K562 (cell line): ENCODE measurements around the gene ZNF213. TPM values are rescaled to one million over a fixed set of nuclear protein-coding genes. Genes with fewer than 3 reads are reported as not detected.

ENCODE experiments used
- ATF1 ChIP-seq, 2 experiments: fragments of 450-650 bp in 1 of 2; IDR thresholded peaks; 2 replicates each; pipeline ENCODE4 v1.6.1; 2016; ENCODE audit warnings: missing compliant biosample characterization in 1 of 2, missing genetic modification characterization in 1 of 2
- BACH1 ChIP-seq: fragments of 200-800 bp; sonication (Bioruptor generic); IDR thresholded peaks from 2 replicates; pipeline ENCODE4 v1.6.1; 2016; ENCODE audit warnings: missing genetic modification characterization, missing compliant biosample characterization
- DIDO1 ChIP-seq: fragments of 450-650 bp; IDR thresholded peaks from 2 replicates; pipeline ENCODE4 v1.6.1; 2016; ENCODE audit warnings: low read depth, missing biosample characterization, missing genetic modification characterization
- HES1 ChIP-seq: fragments of 450-650 bp; IDR thresholded peaks from 2 replicates; pipeline ENCODE4 v1.6.1; 2016; ENCODE audit warnings: low read depth, mild to moderate bottlenecking, moderate library complexity
- HNRNPK ChIP-seq: fragments of 200-400 bp; formaldehyde crosslinking; IDR thresholded peaks from one replicate; pipeline ENCODE4 v1.6.1; 2018; ENCODE audit warnings: mild to moderate bottlenecking, low read depth, low read length; ENCODE audit not compliant: poor library complexity, severe bottlenecking
- MAFG ChIP-seq: fragments of 450-650 bp; conservative IDR thresholded peaks from 2 replicates; pipeline ENCODE4 v1.6.1; 2016; ENCODE audit warnings: missing genetic modification characterization, missing compliant biosample characterization
- POLR3A ChIP-seq: IDR thresholded peaks from 2 replicates; pipeline ENCODE4 v1.6.1; 2011; ENCODE audit warnings: borderline replicate concordance, mild to moderate bottlenecking, moderate library complexity; ENCODE audit not compliant: insufficient read length, insufficient read depth; ENCODE audit errors: extremely low read depth
- RREB1 ChIP-seq: fragments of 250-450 bp; sonication (Bioruptor Pico); IDR thresholded peaks from 2 replicates; pipeline ENCODE4 v1.4.0; 2020
- SOX6 ChIP-seq: fragments of 450-650 bp; IDR thresholded peaks from 2 replicates; pipeline ENCODE4 v1.6.1; 2014; ENCODE audit warnings: mild to moderate bottlenecking
- SP1 ChIP-seq: sonication (generic); formaldehyde crosslinking; IDR thresholded peaks from 2 replicates; pipeline ENCODE4 v1.8.1; 2022; ENCODE audit warnings: mild to moderate bottlenecking, missing genetic modification reagents
- SREBF2 ChIP-seq: sonication (generic); formaldehyde crosslinking; IDR thresholded peaks from 2 replicates; pipeline ENCODE4 v1.4.0; 2020; ENCODE audit warnings: mild to moderate bottlenecking, missing genetic modification reagents
- SRSF9 ChIP-seq: fragments of 200-400 bp; formaldehyde crosslinking; IDR thresholded peaks from 2 replicates; pipeline ENCODE4 v1.6.1; 2017; ENCODE audit warnings: low read depth, low read length, borderline replicate concordance
- ZNF696 ChIP-seq: fragments of 250-450 bp; sonication (Bioruptor Pico); conservative IDR thresholded peaks from 2 replicates; pipeline ENCODE4 v1.4.0; 2020; ENCODE audit warnings: mild to moderate bottlenecking, moderate library complexity
- polyA plus RNA-seq, 8 experiments: library from polyadenylated mRNA; depleted of rRNA in 4 of 8; stranded (reverse) in 5 of 8; unstranded in 3 of 8; fragments of >200 nt; fragmentation: Nextera tagmentation in 2 of 8; fragmentation: Illumina TruSeq in 1 of 8; extraction: Ambion mirVana in 2 of 8; extraction: Trizol in 1 of 8; gene quantifications; 2 replicates each; pipeline versions ENCODE4 v1.2.1 to v1.2.3, GENCODE V29; 2011 to 2014; ENCODE audit warnings: inconsistent platforms in 1 of 8, missing spikeins in 1 of 8
- total RNA-seq, 7 experiments: library from RNA; depleted of rRNA in 6 of 7; stranded (reverse); fragments of >200 nt in 6 of 7; fragmentation: Illumina TruSeq in 2 of 7; extraction: Trizol in 2 of 7; gene quantifications; 2 replicates each; pipeline versions ENCODE4 v1.2.1 to v1.2.3, GENCODE V29; 2011 to 2021; ENCODE audit warnings: low replicate concordance in 1 of 7
- TF ChIP-seq, protein P1 (sequence below): IDR thresholded peaks from 2 replicates; pipeline ENCODE4 v1.6.1; 2011; ENCODE audit not compliant: insufficient read length; ENCODE audit errors: extremely low read depth
- TF ChIP-seq, protein P2 (sequence below), 3 experiments: fragments of 200-800 bp in 1 of 3; fragments of 250-450 bp in 1 of 3; fragments of 450-650 bp in 1 of 3; sonication (Bioruptor Pico) in 1 of 3; sonication (Bioruptor generic) in 1 of 3; formaldehyde crosslinking in 1 of 3; IDR thresholded peaks; 2 replicates each; pipeline versions ENCODE4 v1.6.1 to v1.8.0; 2016 to 2022; ENCODE audit warnings: mild to moderate bottlenecking in 2 of 3, missing genetic modification characterization in 2 of 3, missing compliant biosample characterization in 1 of 3, moderate library complexity in 1 of 3

ZNF213 gene
- total and polyA plus RNA-seq, 9 of the 15 experiments (the other 6 are each of a cell fraction or from before 2014, with no cell fraction given): 0.49 to 10.0 (median 1.8) TPM

- TF ChIP-seq MAFG (tag) (no peak), ZNF696 (CRISPR knock-in tag) (no peak), DIDO1 (tag) (no peak), SREBF2 (CRISPR knock-in tag) (no peak), HNRNPK (no peak), SP1 (CRISPR knock-in tag) (no peak), SOX6 (no peak), POLR3A (peak; percentile 84), RREB1 (CRISPR knock-in tag) (no peak), HES1 (no peak), SRSF9 (no peak), BACH1 (tag) (no peak), ATF1 (CRISPR knock-in tag; IDR thresholded peaks at IDR 0.05) (0 out of 2 replicates have a peak, but pooled peaks have one; percentile 30), ATF1 (tag; IDR thresholded peaks at IDR 0.05) (peak; percentile 76)
- TF ChIP-seq, protein P1, sequence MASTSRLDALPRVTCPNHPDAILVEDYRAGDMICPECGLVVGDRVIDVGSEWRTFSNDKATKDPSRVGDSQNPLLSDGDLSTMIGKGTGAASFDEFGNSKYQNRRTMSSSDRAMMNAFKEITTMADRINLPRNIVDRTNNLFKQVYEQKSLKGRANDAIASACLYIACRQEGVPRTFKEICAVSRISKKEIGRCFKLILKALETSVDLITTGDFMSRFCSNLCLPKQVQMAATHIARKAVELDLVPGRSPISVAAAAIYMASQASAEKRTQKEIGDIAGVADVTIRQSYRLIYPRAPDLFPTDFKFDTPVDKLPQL: no peak
- TF ChIP-seq, protein P2, sequence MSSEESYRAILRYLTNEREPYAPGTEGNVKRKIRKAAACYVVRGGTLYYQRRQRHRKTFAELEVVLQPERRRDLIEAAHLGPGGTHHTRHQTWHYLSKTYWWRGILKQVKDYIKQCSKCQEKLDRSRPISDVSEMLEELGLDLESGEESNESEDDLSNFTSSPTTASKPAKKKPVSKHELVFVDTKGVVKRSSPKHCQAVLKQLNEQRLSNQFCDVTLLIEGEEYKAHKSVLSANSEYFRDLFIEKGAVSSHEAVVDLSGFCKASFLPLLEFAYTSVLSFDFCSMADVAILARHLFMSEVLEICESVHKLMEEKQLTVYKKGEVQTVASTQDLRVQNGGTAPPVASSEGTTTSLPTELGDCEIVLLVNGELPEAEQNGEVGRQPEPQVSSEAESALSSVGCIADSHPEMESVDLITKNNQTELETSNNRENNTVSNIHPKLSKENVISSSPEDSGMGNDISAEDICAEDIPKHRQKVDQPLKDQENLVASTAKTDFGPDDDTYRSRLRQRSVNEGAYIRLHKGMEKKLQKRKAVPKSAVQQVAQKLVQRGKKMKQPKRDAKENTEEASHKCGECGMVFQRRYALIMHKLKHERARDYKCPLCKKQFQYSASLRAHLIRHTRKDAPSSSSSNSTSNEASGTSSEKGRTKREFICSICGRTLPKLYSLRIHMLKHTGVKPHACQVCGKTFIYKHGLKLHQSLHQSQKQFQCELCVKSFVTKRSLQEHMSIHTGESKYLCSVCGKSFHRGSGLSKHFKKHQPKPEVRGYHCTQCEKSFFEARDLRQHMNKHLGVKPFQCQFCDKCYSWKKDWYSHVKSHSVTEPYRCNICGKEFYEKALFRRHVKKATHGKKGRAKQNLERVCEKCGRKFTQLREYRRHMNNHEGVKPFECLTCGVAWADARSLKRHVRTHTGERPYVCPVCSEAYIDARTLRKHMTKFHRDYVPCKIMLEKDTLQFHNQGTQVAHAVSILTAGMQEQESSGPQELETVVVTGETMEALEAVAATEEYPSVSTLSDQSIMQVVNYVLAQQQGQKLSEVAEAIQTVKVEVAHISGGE (CRISPR knock-in tag; IDR thresholded peaks at IDR 0.05): peak in 1 of 3 experiments; percentile 21; a peak in 1 of 6 replicates
Measured at GRCh38 chr16:3182608-3183444, 48.0 kb downstream of the ZNF213 start (continued).
